ENCODE measurements around the gene PDF. TPM values are rescaled to one million over a fixed set of nuclear protein-coding genes. Genes with fewer than 3 reads are reported as not detected.
A peak's percentile ranks its signal among the peaks of the same experiment; 100 is the strongest.

The PDF gene
- total and polyA plus RNA-seq, 2 of the 13 experiments (the other 11 are each of a cell fraction or from before 2014, with no cell fraction given): 12.4 to 48.8 TPM

DNA sequence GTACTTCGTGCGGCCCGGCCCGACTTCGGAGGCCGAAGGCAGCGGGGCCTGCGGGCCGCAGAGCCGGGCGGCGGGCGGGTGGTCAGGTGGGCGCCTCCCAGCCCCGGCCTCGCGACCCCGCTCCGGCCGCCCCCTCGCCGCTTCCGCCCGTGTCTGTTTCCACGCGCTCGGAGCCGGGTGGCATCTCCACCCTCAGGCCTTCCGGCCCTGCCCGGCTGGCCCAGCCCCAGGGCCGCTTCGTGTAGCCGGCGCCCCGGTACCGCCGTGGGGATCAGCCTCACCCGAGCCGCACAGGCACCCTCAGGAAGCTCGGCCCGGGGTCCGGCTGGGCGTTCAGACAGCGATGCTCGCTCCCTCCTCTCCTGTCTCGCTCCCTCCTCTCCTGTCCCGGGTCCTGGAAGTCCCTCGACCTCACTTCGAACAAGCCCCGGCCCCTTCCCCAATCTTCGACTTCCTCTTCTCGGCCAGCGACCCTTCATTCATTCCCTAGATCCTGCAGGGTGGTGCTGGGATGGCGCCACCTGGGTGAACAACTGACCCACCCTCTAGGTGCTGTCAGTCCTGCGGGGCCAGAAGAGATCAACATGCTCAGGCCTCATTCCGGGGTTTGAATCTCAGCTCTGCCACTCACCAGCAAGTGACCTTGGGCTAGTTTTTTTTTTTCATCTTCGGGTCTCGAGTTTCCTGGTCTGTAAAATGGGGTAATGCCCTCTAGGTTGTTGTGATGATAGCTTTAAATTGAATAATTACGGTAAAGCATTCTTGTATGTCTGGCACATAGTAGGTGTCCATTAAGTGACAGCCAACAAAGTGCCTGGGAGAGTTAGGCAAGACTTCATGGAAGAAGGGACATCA lies 18.6 kb downstream of the PDF start (continued):
- TF ChIP-seq, protein P1, sequence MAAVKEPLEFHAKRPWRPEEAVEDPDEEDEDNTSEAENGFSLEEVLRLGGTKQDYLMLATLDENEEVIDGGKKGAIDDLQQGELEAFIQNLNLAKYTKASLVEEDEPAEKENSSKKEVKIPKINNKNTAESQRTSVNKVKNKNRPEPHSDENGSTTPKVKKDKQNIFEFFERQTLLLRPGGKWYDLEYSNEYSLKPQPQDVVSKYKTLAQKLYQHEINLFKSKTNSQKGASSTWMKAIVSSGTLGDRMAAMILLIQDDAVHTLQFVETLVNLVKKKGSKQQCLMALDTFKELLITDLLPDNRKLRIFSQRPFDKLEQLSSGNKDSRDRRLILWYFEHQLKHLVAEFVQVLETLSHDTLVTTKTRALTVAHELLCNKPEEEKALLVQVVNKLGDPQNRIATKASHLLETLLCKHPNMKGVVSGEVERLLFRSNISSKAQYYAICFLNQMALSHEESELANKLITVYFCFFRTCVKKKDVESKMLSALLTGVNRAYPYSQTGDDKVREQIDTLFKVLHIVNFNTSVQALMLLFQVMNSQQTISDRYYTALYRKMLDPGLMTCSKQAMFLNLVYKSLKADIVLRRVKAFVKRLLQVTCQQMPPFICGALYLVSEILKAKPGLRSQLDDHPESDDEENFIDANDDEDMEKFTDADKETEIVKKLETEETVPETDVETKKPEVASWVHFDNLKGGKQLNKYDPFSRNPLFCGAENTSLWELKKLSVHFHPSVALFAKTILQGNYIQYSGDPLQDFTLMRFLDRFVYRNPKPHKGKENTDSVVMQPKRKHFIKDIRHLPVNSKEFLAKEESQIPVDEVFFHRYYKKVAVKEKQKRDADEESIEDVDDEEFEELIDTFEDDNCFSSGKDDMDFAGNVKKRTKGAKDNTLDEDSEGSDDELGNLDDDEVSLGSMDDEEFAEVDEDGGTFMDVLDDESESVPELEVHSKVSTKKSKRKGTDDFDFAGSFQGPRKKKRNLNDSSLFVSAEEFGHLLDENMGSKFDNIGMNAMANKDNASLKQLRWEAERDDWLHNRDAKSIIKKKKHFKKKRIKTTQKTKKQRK (IDR thresholded peaks at IDR 0.05; ENCODE audit: low read length): no peak
- no peak for TF ChIP-seq ZNF572 (CRISPR knock-in tag; IDR thresholded peaks at IDR 0.05)
- no peak for TF ChIP-seq FOXM1 (CRISPR knock-in tag; IDR thresholded peaks at IDR 0.05)
- TF ChIP-seq NR2F6 (IDR thresholded peaks at IDR 0.05): no peak
- TF ChIP-seq NR2F6 (CRISPR knock-in tag; IDR thresholded peaks at IDR 0.05): no peak
- no peak for TF ChIP-seq BCL6 (CRISPR knock-in tag; IDR thresholded peaks at IDR 0.05)
- peak; percentile 60; the same call in 1 of the 2 replicates for TF ChIP-seq SP4 (CRISPR knock-in tag; IDR thresholded peaks at IDR 0.05)
- TF ChIP-seq KAT7 (CRISPR knock-in tag; IDR thresholded peaks at IDR 0.05; ENCODE audit: borderline replicate concordance): peak; percentile 26; the same call in 1 of the 2 replicates
- TF ChIP-seq, protein P2, sequence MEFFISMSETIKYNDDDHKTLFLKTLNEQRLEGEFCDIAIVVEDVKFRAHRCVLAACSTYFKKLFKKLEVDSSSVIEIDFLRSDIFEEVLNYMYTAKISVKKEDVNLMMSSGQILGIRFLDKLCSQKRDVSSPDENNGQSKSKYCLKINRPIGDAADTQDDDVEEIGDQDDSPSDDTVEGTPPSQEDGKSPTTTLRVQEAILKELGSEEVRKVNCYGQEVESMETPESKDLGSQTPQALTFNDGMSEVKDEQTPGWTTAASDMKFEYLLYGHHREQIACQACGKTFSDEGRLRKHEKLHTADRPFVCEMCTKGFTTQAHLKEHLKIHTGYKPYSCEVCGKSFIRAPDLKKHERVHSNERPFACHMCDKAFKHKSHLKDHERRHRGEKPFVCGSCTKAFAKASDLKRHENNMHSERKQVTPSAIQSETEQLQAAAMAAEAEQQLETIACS (CRISPR knock-in tag; IDR thresholded peaks at IDR 0.05): 0 out of 2 replicates have a peak, but pooled peaks have one; percentile 31
- TF ChIP-seq, protein P3, sequence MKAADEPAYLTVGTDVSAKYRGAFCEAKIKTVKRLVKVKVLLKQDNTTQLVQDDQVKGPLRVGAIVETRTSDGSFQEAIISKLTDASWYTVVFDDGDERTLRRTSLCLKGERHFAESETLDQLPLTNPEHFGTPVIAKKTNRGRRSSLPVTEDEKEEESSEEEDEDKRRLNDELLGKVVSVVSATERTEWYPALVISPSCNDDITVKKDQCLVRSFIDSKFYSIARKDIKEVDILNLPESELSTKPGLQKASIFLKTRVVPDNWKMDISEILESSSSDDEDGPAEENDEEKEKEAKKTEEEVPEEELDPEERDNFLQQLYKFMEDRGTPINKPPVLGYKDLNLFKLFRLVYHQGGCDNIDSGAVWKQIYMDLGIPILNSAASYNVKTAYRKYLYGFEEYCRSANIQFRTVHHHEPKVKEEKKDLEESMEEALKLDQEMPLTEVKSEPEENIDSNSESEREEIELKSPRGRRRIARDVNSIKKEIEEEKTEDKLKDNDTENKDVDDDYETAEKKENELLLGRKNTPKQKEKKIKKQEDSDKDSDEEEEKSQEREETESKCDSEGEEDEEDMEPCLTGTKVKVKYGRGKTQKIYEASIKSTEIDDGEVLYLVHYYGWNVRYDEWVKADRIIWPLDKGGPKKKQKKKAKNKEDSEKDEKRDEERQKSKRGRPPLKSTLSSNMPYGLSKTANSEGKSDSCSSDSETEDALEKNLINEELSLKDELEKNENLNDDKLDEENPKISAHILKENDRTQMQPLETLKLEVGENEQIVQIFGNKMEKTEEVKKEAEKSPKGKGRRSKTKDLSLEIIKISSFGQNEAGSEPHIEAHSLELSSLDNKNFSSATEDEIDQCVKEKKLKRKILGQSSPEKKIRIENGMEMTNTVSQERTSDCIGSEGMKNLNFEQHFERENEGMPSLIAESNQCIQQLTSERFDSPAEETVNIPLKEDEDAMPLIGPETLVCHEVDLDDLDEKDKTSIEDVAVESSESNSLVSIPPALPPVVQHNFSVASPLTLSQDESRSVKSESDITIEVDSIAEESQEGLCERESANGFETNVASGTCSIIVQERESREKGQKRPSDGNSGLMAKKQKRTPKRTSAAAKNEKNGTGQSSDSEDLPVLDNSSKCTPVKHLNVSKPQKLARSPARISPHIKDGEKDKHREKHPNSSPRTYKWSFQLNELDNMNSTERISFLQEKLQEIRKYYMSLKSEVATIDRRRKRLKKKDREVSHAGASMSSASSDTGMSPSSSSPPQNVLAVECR (CRISPR knock-in tag; IDR thresholded peaks at IDR 0.05; ENCODE audit: borderline replicate concordance): peak; percentile 86
- TF ChIP-seq ZNF496 (CRISPR knock-in tag; IDR thresholded peaks at IDR 0.05; ENCODE audit: insufficient replicate concordance): no peak
- TF ChIP-seq BRCA1 (CRISPR knock-in tag; IDR thresholded peaks at IDR 0.05): 0 out of 2 replicates have a peak, but pooled peaks have one; percentile 63
- TF ChIP-seq KDM1A (CRISPR knock-in tag; IDR thresholded peaks at IDR 0.05): peak; percentile 68; the same call in 1 of the 2 replicates
- TF ChIP-seq TAF15 (IDR thresholded peaks at IDR 0.05; ENCODE audit: low read depth, low read length, poor library complexity, severe bottlenecking): no peak
- no peak for TF ChIP-seq KAT2B (IDR thresholded peaks at IDR 0.05; ENCODE audit: borderline replicate concordance, low read depth, low read length)
- TF ChIP-seq ZSCAN22 (CRISPR knock-in tag; IDR thresholded peaks at IDR 0.05): no peak
- no peak for TF ChIP-seq NFE2L1 (CRISPR knock-in tag; IDR thresholded peaks at IDR 0.05; ENCODE audit: borderline replicate concordance)
- peak; percentile 13; the same call in 1 of the 2 replicates for TF ChIP-seq YEATS4 (CRISPR knock-in tag; IDR thresholded peaks at IDR 0.05; ENCODE audit: borderline replicate concordance)
- TF ChIP-seq SNAI1 (CRISPR knock-in tag; IDR thresholded peaks at IDR 0.05; ENCODE audit: borderline replicate concordance): peak; percentile 83; the same call in 1 of the 2 replicates
- no peak for TF ChIP-seq SKI (IDR thresholded peaks at IDR 0.05; ENCODE audit: partially characterized antibody)
